Posterior cingulate gyrus (tissue), 11 donors: ENCODE data around the gene CNNM4.

Experiments
- DNase-seq, 10 donors: peaks; one replicate each; pipeline versions ENCODE4 v3.0.0 to v3.0.0-alpha.2; 2020 to 2021; ENCODE audit warnings: mixed read lengths in 3 of 10
- intact Hi-C: fragments of 100-400 bp; cut with DNase I; formaldehyde crosslinking; loops from one replicate; pipeline ENCODE4 v1.15.1; 2023

Gene CNNM4

DNA sequence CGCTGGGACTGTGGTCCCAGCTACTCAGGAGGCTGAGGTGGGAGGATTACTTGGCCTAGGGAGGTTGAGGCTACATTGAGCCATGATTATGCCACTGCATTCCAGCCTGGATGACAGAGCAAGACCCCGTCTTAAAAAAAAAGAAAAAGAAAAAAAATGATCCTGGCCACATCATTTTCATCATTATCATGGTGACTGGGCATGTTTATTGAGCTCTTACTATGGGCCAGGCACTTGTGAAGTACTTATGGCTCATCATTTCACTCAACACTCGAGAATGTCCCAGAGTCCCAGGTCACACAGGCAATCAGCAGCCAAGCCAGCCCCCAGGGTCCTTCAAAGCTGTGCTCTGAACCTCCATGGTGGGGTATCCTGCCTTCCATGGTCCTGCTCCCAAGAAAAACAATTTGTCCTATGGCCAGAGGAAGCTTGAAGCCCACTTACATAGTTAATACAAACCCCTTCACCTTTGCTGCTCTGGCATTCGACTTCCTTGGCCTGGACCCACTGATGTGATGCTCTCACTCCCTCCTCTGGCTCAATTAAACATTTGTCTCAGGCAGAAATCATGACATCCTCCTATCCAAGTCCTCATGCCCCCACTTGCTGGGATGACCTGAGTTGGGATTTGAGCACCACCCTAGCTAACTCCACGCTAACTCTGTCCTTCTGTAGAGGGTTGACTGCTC is 3.8 kb upstream of the CNNM4 start:
- intact Hi-C loops, result no loop called here
- peak in 2 of 10 donors; percentile 25 to 36 for DNase-seq

DNA sequence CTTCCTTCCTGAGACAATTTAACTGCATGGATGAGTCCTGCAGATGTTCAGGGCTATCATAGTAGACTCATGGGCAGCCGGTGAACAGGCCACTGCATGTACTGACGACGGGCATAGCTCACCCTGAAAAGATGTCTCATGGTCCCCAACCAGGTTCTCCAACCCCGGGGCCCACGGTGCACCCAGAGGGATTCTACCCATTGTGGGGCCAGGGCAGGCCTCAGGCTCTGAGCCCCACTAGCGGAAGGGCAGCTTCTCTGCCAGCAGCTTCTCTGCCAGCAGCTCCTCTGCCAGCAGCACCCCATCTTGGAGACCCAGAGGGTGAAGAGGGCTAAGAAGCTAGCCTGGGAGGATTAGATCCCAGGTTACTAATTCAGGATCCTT is 3.2 kb upstream of the CNNM4 start:
- intact Hi-C loops, result no loop called here
- peak in 2 of 10 donors; percentile 17 to 57 for DNase-seq

DNA sequence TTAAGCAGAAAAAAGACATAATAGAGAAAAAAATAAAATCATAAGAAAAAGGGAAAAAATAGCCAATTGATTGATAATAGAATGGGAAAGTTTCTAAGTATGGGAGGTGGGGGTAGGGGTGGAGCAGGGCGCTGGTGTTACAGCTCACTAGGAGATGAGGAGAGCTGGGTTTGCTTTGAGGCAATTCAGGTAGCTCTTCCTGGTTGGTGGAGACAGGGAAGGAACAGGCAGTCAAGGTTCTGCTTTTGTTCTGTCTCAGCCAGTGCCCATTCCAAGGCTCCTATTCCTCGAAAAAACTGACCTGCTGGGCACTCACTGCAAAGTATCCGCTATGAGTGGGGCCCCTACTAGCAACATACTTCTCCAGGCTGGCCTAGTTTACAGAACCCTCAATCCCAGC is 1.7 kb upstream of the CNNM4 start:
- DNase-seq, result peak in 2 of 10 donors; percentile 10 to 43
- intact Hi-C loops, result no loop called here

DNA sequence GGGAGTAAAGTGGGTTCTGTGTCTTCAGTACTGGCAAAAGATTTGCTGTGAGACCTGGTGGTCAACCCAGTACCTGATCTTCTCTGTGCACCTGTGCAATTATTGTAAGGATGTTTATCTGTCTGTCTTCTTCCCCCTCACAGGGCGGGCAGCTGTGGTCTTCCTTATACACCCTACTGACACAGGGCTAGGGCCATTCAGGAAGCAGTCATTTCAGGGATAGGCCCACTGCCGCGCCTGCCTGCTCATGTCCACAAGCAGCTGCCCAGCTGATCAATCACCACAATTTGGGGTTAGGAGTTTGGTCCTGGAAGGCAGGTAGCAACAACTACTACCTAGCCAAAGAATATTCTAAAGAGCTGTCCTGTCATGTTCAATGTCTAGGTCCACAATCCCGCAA is 1.2 kb upstream of the CNNM4 start:
- DNase-seq, result peak in 2 of 10 donors; percentile 27 to 45
- intact Hi-C loops, result no loop called here

DNA sequence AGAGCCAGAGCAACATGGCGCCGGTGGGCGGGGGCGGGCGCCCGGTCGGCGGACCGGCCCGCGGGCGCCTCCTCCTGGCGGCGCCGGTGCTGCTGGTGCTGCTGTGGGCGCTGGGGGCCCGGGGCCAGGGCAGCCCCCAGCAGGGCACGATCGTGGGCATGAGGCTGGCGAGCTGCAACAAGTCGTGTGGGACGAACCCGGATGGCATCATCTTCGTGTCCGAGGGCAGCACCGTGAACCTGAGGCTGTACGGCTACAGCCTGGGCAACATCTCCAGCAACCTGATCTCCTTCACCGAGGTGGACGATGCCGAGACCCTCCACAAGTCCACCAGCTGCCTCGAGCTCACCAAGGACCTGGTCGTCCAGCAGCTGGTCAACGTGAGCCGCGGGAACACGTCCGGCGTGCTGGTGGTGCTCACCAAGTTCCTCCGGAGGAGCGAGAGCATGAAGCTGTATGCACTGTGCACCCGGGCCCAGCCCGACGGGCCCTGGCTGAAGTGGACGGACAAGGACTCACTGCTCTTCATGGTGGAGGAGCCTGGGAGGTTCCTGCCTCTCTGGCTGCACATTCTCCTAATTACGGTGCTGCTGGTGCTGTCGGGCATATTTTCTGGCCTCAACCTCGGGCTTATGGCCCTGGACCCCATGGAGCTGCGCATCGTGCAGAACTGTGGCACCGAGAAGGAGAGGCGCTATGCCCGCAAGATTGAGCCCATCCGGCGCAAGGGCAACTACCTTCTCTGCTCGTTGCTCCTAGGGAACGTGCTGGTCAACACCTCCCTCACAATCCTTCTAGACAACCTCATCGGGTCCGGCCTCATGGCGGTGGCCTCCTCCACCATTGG is 507 bp downstream of the CNNM4 start:
- intact Hi-C loops, result loop anchor here (1.0 to 10.0 kb wide), 2 partner anchors 21 to 126 kb away; partner anchors contain the start of genes KANSL3 and LMAN2L
- DNase-seq, result peak in 3 of 10 donors; percentile 24 to 82 (median 80)

DNA sequence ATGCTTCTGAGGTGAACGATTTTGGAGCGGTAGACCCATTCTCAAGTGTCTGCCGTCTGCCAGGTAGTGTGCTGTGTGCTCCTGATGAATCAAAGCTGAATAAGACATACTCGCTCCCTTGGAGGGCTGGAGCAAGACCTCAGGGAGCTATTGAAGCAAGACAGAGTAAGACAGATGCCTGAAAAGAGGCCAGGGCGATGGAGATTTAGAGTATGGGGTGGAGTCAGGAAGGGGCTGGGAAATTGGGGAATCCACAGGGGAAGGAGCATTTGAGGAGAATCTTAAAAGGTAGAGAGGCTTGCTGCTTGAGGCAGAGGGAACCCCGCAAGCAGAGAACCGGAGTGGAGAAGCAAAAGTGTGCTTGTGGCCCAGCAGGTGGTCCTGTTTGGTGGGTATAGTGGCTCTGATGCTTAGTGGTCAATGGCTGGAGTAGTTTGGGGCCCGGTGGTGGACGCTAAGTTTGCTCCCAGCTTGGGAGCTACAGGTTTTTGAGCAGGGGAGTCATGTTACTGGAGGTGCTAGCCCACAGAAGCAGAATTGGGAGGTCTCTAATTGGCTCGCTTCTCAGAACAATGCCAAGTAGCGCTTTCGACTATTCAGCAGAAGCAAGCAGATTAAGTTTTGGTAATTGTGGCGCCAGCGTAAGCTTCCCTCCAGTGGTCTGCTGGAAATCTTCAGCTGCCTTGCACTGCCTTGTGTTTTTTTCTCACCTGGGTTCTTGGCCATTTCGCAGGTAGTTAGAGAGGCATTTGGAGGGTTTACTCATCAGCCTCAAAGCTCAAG is 2.0 kb downstream of the CNNM4 start:
- DNase-seq, result peak in 2 of 10 donors; percentile 22 to 56
- intact Hi-C loops, result loop anchor here (10.0 kb wide), 1 partner anchor 128 kb away; the partner anchor contains the start of gene KANSL3

DNA sequence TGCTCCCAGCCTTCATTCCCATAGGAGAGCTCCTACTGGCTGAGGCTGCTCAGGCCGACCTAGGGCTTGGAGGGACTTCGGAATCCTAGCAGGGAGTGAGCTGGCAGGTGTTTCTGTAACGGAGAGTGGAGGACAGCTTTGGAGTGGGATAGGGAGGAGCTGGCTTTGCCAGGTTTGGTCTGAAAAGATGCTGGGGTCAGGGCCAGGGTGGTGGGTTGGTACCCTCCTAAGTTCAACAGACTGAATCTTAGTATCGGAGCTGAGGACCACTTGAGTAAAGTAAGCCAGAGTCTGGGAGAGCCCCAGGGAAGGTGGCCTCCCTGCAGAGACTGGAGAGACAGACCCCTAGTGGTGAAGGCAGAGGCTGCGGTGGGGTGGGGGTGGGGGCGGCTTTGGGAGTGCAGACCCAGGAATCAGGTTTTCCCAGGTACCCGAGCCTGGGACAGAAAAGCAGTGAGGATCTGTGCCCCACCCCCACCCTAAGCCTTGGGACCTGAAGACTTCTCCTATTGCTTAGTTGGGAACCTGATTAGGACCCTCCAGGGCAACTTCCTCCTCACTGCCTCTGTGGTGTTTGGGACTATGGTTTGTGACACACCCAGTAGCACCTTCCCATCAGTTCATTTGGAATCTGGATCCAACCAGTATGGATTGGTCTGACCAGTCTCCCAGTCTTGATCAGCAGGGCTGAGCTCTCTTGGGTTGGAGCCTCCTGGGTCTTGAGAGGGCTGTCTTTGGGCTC is 3.0 kb downstream of the CNNM4 start:
- intact Hi-C loops, result loop anchor here (10.0 kb wide), 1 partner anchor 129 kb away; the partner anchor contains the start of gene KANSL3
- peak in 2 of 10 donors; percentile 60 to 75 for DNase-seq

DNA sequence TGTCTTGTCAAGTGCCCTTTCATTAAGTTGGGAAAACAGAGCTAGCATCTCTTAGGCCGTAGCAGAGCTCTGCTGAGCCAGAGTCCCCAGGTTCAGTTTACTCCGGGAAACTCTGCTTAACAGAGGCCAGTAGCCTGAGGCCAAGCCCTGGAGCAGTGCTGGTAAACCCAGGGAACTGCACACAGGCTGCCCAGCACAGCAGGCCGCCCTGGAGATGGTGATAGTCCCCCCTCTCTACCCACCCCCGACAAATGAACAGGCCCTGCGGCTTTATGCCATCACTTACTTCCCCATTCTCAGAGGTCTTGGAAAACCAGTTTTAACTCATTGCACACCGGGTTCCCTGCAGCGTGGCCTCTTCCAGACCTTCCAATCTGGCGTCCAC is 3.5 kb downstream of the CNNM4 start:
- peak in 1 of 10 donors; percentile 85 for DNase-seq
- intact Hi-C loops, result loop anchor here (10.0 kb wide), 1 partner anchor 129 kb away; the partner anchor contains the start of gene KANSL3

DNA sequence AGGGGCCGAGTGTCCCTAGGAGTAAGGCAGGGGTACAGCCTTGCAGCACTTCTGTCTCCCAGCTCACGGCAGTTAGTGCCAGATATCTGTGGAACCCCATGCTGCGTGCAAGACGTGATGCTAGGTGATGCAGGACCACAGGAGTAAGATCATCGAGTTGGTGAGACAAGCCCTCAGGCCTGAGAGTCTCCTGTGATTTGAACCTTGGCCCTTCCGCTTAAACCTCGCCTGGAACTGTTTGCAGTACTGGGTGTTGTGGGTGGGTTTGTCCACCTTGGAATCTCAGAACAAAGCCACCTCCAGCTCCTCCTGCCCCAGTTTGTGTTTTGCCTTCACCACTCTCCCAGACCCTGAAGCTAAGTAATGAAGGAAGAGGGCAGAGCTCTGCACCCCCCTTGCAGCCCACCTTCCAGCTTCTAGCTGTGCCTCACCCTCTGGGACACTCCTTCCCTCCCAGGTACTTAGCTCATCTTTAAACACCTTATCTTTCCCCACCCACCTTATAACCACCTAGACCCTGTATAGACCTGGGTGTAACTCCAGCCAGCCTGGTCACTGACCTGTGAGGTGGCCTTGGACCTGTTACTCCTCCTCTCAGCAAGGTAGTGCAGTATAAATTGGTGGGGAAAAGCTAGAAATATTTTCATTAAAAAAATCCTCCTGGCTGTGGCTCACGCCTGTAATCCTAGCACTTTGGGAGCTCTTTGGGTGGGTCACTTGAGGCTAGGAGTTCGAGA is 6.6 kb downstream of the CNNM4 start:
- intact Hi-C loops, result loop anchor here (5.0 to 10.0 kb wide), 2 partner anchors 35 to 133 kb away; partner anchors contain the start of gene KANSL3
- peak in 1 of 10 donors; percentile 53 for DNase-seq

DNA sequence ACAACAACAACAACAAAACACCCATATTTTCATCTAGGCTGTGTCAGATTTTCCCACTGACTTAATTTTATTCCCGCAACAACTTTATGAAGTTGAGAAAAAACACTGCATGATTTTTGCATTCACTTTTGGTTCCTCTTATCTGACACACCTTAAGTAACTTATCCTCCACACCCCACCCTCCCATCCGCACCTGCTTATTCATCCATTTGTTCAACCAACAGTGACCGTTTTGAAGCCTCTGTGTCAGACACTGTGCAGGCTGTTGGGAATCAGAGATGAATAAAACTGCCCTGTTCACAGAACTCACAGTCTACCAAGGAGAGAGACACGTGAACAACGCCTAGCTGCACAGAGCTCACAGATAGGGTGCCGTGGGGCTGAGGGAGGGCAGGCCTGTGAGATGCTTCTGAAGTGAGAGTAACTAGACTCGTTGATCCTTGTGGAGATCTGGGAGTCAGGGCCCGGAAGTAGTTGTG is 7.4 kb downstream of the CNNM4 start:
- intact Hi-C loops, result loop anchor here (5.0 to 10.0 kb wide), 2 partner anchors 34 to 133 kb away; partner anchors contain the start of gene KANSL3
- peak in 1 of 10 donors; percentile 39 for DNase-seq

DNA sequence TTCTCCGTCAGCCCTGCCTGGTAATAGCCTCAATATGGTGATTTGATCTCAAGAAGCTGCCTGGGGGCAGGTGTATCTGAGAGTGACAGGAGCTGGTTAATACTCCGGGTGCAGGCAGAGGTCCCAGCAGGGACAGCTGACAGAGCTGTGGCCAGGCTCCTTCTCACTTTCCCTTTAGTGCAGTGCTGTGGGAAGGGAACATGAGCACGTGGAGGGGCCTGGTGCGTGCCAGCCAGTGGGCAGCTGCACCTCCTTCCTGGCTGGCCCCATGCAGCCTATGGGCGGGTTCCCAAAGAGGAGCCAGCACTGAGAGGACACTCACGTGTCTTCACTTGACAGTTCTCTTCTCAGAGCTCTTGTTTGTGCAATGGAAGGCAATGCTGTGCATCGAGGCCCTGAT is 9.1 kb downstream of the CNNM4 start:
- intact Hi-C loops, result loop anchor here (5.0 to 10.0 kb wide), 2 partner anchors 32 to 135 kb away; partner anchors contain the start of gene KANSL3
- peak in 9 of 10 donors; percentile 31 to 92 (median 45) for DNase-seq

DNA sequence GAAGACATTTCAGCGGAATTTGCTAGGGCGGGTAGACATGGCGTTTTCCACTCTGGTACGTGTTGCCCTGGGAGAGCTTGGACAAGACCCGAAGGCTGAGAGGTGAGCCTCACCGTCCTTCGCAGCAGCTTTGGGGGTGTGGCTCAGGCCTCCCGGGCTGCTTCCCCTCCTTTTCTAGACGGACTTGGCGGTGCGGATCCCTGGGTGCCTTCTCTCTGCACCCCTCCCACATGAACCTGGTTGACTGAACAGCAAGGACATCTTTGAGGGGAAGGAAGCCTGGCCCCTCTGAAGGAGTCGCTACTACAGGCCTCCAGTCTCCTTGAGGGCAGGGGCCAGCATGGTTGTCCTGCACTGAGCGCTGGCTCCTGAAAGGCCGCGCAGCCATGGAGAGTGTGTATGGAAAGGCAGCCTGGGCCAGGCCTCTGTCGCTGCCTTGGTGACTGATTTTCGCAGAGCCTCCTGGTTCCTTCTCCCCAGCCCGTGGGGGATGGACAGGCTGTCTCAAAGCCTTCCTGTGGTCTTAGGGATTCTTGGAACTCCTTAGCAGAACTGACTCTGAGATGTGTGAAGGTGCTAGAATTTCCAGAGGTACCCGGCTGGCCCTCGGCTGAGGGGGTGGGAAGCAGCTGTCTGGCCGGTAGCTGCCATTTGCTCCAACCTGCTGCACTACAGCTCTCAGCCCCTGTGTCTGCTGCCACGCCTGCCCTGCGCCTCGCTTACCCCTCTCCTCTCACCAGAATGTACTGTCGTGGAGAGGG is 9.9 kb downstream of the CNNM4 start:
- intact Hi-C loops, result no loop called here
- peak in 1 of 10 donors; percentile 82 for DNase-seq

DNA sequence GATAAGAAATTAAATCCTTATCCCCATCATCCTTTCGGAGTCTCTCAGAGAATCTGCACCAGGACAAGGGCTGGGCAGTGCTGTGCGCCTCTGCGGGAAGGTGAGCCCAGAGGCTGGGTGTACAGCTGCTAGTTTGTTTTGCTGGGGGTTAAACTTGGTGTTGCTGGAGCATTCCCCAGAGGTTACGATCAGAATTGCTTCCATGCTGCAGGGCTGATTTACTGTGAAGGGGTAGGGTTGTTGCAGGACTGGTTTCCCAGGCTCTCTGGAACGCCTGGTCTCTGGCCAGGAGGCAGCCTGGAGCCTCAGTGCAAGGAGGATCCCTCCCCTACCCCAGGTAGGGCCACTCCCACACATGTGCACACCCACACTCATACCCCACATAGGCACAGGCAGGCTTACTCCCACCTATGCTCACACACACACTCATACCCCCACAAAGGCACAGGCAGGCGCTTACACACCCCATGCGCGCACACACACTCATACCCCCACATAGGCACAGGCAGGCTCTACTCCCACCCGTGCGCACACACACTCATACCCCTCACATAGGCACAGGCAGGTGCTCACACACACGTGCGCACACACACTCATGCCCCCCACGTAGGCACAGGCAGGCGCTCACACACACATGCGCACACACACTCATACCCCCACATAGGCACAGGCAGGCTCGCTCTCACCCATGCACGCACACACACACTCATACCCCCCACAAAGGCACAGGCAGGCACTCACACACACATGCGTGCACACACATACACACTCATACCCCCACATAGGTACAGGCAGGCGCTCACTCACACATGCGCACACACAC is 11.3 kb downstream of the CNNM4 start:
- DNase-seq, result peak in 1 of 10 donors; percentile 18
- intact Hi-C loops, result no loop called here

DNA sequence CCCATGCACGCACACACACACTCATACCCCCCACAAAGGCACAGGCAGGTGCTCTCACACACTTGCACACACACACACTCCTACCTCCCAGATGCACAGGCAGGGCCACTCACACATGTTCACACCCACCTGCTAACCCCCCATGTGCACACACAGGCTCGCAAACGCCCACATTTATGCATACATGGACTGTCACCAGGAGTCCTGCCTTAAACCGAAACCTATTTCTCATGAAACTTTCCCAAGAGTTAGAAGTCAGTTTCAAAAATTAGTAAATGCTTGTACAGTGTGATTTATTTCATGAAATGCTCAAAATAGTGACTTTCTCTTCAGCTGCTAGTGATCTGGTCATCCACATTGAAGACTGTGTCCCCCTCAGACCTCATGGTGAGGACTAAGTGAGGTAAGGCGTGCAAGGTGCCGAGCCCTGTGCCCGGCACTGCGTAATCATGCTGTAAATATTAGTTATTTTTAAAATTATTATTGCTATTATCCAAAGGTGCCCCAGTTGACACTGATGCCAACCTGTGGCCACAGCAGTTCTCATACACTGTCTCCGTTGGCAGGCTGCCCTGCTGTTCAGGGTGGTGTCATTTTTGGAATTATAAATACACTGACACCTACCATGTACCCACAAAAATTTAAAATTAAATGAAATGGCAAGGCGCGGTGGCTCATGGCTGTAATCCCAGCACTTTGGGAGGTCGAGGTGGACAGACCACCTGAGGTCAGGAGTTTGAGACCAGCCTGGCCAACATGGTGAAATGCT is 12.4 kb downstream of the CNNM4 start:
- no peak for DNase-seq
- intact Hi-C loops, result no loop called here

DNA sequence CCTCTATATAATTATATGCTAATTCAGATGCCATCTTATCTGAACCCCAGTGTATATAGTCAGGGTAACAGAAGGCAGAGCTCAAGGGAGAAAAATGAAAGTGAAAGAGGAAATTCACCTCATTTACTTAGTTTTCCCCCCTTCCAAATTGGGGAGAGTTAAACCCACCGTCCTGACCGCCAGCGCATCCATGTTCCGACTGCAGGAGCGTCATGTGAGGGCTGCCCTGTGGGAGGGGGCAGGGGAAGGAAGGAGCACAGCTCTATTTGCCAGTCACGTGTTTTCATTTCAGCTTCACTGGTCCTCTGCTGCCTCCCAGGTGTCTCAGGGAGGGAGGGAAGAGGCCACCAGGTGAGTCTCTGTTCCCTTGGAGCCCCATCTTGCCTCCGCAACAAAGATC is 13.2 kb downstream of the CNNM4 start:
- no peak for DNase-seq
- intact Hi-C loops, result no loop called here

DNA sequence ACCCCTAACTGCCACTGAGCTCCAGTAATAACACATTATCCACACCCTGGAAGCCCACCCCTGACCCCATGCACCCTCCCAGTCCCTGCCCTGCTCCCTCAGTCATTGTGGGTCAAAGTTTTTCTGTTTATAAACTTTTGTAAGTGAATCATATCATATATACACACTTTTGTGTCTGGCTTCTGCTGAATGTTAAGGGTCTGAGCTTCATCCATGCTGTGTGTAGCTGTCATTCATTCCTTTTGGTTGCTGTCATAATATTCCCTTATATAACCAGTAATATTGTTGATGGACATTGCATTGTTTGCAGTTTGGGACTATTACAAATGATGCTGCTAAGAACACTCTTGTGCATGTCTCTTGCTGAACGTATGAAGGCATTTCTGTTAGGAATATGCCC is 14.5 kb downstream of the CNNM4 start:
- DNase-seq, result no peak
- intact Hi-C loops, result no loop called here
